HEK293T (cell line): ENCODE measurements around the gene L3HYPDH.

Experiments used
- CTCF ChIA-PET: fragments of 350-600 bp; formaldehyde crosslinking; extraction: SDS; loops from one replicate; lab custom pipeline; 2021; ENCODE audit warnings: antibody characterized with exemption, inconsistent platforms; lab: Yijun Ruan, JAX
- POLR2A ChIA-PET: fragments of 350-600 bp; formaldehyde crosslinking; extraction: SDS; loops from one replicate; lab custom pipeline; 2020; ENCODE audit warnings: antibody characterized with exemption, inconsistent platforms; lab: Yijun Ruan, JAX
- DNase-seq: peaks from one replicate; pipeline ENCODE4 v3.0.0; 2012; ENCODE audit warnings: mixed read lengths; ENCODE audit errors: extremely low spot score
- ARNT ChIP-seq: fragments of 450-650 bp; IDR thresholded peaks from 2 replicates; pipeline ENCODE4 v1.6.1; 2017; ENCODE audit warnings: mild to moderate bottlenecking
- BHLHE40 ChIP-seq: fragments of 450-650 bp; IDR thresholded peaks from 2 replicates; pipeline ENCODE4 v1.6.1; 2016; ENCODE audit warnings: mild to moderate bottlenecking, moderate library complexity, borderline replicate concordance
- CTBP1 ChIP-seq: fragments of 450-650 bp; IDR thresholded peaks from 2 replicates; pipeline ENCODE4 v1.6.1; 2016; ENCODE audit warnings: borderline replicate concordance
- ELF4 ChIP-seq: fragments of 450-650 bp; IDR thresholded peaks from 2 replicates; pipeline ENCODE4 v1.6.1; 2017; ENCODE audit warnings: antibody characterized with exemption
- FOXA1 ChIP-seq: fragments of 450-650 bp; IDR thresholded peaks from 2 replicates; pipeline ENCODE4 v1.6.1; 2016; ENCODE audit warnings: mild to moderate bottlenecking
- FOXK2 ChIP-seq: fragments of 450-650 bp; IDR thresholded peaks from 2 replicates; pipeline ENCODE4 v1.6.1; 2016; ENCODE audit warnings: mild to moderate bottlenecking
- FOXM1 ChIP-seq: fragments of 450-650 bp; IDR thresholded peaks from 2 replicates; pipeline ENCODE4 v1.6.1; 2017; ENCODE audit warnings: mild to moderate bottlenecking, borderline replicate concordance
- HDGF ChIP-seq: fragments of 450-650 bp; IDR thresholded peaks from 2 replicates; pipeline ENCODE4 v1.6.1; 2017; ENCODE audit warnings: antibody characterized with exemption, borderline replicate concordance
- L3MBTL2 ChIP-seq: fragments of 450-650 bp; conservative IDR thresholded peaks from 2 replicates; pipeline ENCODE4 v1.6.1; 2016; ENCODE audit warnings: mild to moderate bottlenecking
- LEF1 ChIP-seq: fragments of 450-650 bp; IDR thresholded peaks from 2 replicates; pipeline ENCODE4 v1.6.1; 2017; ENCODE audit warnings: mild to moderate bottlenecking, borderline replicate concordance
- NFRKB ChIP-seq: fragments of 450-650 bp; IDR thresholded peaks from 2 replicates; pipeline ENCODE4 v1.6.1; 2016; ENCODE audit warnings: mild to moderate bottlenecking, moderate library complexity
- SP1 ChIP-seq: fragments of 450-650 bp; IDR thresholded peaks from 2 replicates; pipeline ENCODE4 v1.6.1; 2017
- SUZ12 ChIP-seq: fragments of 450-650 bp; IDR thresholded peaks from 2 replicates; pipeline ENCODE4 v1.6.1; 2016; ENCODE audit warnings: mild to moderate bottlenecking
- TARDBP ChIP-seq: fragments of 450-650 bp; IDR thresholded peaks from 2 replicates; pipeline ENCODE4 v1.6.1; 2016
- ZNF384 ChIP-seq: fragments of 450-650 bp; IDR thresholded peaks from 2 replicates; pipeline ENCODE4 v1.6.1; 2016
- TF ChIP-seq, protein P1 (sequence below): fragments of 450-650 bp; IDR thresholded peaks from 2 replicates; pipeline ENCODE4 v1.6.1; 2016

Gene L3HYPDH

GRCh38 chr14:59439256-59439965 lies 44.8 kb downstream of the L3HYPDH start:
- ChIA-PET POLR2A (no interaction called here), CTCF (interaction anchor here (0.6 kb wide), 1 partner anchor 809 kb away, joined by 3 read pairs; no protein-coding TSS in a partner anchor)
- no peak for DNase-seq
- TF ChIP-seq ELF4 (no peak), ZNF384 (no peak), SP1 (no peak), L3MBTL2 (no peak), TARDBP (no peak), ARNT (no peak), BHLHE40 (no peak), SUZ12 (no peak), FOXK2 (no peak), CTBP1 (no peak), HDGF (no peak), LEF1 (no peak), FOXM1 (no peak), NFRKB (no peak), FOXA1 (no peak)
- TF ChIP-seq, protein P1, sequence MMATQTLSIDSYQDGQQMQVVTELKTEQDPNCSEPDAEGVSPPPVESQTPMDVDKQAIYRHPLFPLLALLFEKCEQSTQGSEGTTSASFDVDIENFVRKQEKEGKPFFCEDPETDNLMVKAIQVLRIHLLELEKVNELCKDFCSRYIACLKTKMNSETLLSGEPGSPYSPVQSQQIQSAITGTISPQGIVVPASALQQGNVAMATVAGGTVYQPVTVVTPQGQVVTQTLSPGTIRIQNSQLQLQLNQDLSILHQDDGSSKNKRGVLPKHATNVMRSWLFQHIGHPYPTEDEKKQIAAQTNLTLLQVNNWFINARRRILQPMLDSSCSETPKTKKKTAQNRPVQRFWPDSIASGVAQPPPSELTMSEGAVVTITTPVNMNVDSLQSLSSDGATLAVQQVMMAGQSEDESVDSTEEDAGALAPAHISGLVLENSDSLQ, result no peak

DNA sequence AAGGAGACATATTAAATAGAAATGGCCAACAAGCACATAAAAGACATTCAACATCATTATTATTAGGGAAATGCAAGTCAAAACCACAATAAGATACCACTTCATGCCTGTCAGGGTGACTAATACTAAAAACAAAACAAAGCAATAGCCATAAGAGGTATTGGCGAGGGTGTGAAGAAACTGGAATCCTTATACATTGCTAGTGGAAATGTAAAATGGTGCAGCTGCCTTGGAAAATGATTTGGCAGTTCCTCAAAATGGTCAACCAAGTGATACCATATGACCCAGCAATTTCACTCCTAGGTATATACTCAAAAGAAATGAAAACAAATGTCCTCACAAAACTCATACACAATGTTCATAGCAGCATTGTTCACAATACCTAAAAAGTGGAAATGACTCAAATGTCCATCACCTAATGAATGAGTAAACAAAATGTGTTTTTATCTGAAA lies 46.0 kb downstream of the L3HYPDH start:
- ChIA-PET CTCF (no interaction called here), POLR2A (no interaction called here)
- DNase-seq, result no peak
- TF ChIP-seq SP1 (no peak), LEF1 (no peak), CTBP1 (no peak), BHLHE40 (no peak), SUZ12 (no peak), FOXK2 (no peak), L3MBTL2 (no peak), TARDBP (no peak), ELF4 (no peak), HDGF (no peak), FOXM1 (no peak), FOXA1 (no peak), ZNF384 (no peak), NFRKB (no peak), ARNT (no peak)
- TF ChIP-seq, protein P1, result no peak

DNA sequence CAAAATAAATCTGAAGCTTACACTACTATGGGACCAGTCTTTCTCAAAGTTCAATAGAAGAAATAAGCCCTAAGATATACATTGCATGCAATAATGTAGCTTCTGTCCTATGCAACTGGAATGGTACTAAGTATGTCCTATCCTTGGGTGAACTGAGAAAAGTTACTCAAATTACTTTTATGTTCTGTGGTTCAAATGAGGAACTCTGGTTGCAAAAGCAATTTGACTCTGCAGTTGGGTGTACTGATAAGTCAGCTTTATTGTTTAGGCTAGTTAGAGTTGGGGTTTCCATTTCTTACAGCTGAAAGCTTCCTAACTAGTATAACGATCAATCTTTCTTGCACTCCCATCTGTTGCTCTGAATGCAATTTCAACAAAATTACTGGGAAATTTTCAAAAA lies 48.2 kb downstream of the L3HYPDH start:
- DNase-seq, result no peak
- CTCF ChIA-PET, result interaction anchor here (1.8 kb wide), 1 partner anchor 8 kb away, joined by 5 read pairs; no protein-coding TSS in a partner anchor
- TF ChIP-seq FOXA1, result no peak
- TF ChIP-seq SP1, result no peak
- TF ChIP-seq SUZ12, result no peak
- TF ChIP-seq ARNT, result no peak
- TF ChIP-seq TARDBP, result no peak
- no peak for TF ChIP-seq BHLHE40
- no peak for TF ChIP-seq ELF4
- TF ChIP-seq CTBP1, result no peak
- TF ChIP-seq LEF1, result no peak
- no peak for TF ChIP-seq FOXM1
- TF ChIP-seq, protein P1, result no peak
- no peak for TF ChIP-seq L3MBTL2
- no peak for TF ChIP-seq ZNF384
- no peak for TF ChIP-seq NFRKB
- TF ChIP-seq FOXK2, result no peak
- no peak for TF ChIP-seq HDGF
- POLR2A ChIA-PET, result no interaction called here

DNA sequence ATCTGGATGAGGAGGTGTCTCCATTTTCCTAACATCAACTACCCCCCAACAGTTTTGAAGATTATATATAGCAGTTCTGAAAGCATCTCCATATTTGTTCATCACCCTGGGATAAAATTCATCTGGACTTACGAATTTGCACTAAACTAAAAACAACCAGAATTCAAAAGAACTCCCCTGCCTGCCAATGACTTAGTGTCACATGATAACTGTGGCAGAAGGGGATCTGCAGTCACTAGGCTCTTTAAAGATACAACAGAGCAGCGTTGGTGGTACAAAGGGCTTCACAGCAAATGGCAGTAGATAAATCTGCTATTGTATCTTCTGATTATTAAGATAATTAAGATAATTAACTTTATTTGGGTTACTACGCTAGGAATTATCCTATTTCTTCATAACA lies 49.1 kb downstream of the L3HYPDH start:
- TF ChIP-seq ZNF384, result no peak
- TF ChIP-seq FOXM1, result no peak
- no peak for TF ChIP-seq CTBP1
- no peak for TF ChIP-seq FOXK2
- DNase-seq, result no peak
- ChIA-PET CTCF (interaction anchor here (1.8 kb wide), 1 partner anchor 9 kb away, joined by 5 read pairs; no protein-coding TSS in a partner anchor), POLR2A (no interaction called here)

- ChIA-PET POLR2A (no interaction called here), CTCF (no interaction called here)
- DNase-seq, result no peak
- TF ChIP-seq ELF4 (no peak), L3MBTL2 (no peak), SP1 (no peak), SUZ12 (no peak), FOXA1 (no peak), CTBP1 (no peak), ARNT (no peak), NFRKB (no peak), TARDBP (no peak), ZNF384 (no peak), FOXM1 (no peak), BHLHE40 (no peak), LEF1 (no peak), FOXK2 (no peak), HDGF (no peak)
- TF ChIP-seq, protein P1, result no peak
These were observed 54.4 kb downstream of the L3HYPDH start for GRCh38 chr14:59429790-59430189.

DNA sequence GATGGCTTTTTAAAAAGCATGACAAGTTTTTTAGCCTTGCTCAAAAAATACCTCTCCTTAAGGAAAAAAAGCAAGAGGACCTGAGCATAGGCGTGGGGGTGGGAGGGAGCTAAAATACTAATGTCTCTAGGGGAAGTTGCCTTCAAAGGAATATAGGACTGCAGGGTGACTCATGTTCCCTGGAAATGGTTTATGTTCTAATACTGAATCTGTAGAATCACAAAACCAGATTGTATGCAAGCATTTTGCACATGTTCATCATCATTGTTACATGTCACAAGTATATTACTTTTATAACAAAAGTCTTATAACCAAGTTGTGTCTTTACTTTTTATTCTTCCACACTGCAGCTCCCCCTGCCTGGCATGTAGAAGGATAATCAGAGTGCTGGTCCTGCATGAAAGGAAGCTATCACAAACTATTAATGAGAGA lies 55.6 kb downstream of the L3HYPDH start:
- POLR2A ChIA-PET, result no interaction called here
- DNase-seq, result no peak
- CTCF ChIA-PET, result no interaction called here
- TF ChIP-seq ZNF384 (no peak), TARDBP (no peak), LEF1 (no peak), CTBP1 (no peak), L3MBTL2 (no peak), BHLHE40 (no peak), NFRKB (no peak), FOXK2 (no peak), HDGF (no peak), ARNT (no peak), ELF4 (no peak), SUZ12 (no peak)
- TF ChIP-seq, protein P1, result no peak
